ENCODE measurements around the gene ATP10A. TPM values are rescaled to one million over a fixed set of nuclear protein-coding genes. Genes with fewer than 3 reads are reported as not detected.
"Not testable (repeated sequence)": the region's sequence is repeated elsewhere in the genome, so short reads cannot be mapped to it uniquely, and the experiment has no call there.

ATP10A gene
- total RNA-seq, 1 donor from 2014 or later = 0.22 TPM

- no peak overlapping the region for H3K27ac Mint-ChIP-seq
- peak in 1 of 2 experiments; percentile 49 for DNase-seq (ENCODE audit: low spot score in 2 of 2, unreplicated experiment in 2 of 2)
These were observed 536 bp downstream of the ATP10A start for GRCh38 chr15:25862472-25863110.

GRCh38 chr15:25862071-25862471, 1.1 kb downstream of the ATP10A start:
- H3K9me3 Mint-ChIP-seq = no peaks in the 10 kb centered on the region
- no peak for DNase-seq (ENCODE audit: low spot score in 2 of 2, unreplicated experiment in 2 of 2)
- H3K4me3 Mint-ChIP-seq = peak overlapping the region; percentile 62
- no peaks in the 10 kb centered on the region for H3K36me3 Mint-ChIP-seq
- TF ChIP-seq CTCF (IDR thresholded peaks at IDR 0.05; ENCODE audit: unreplicated experiment) = no peak
- H3K27me3 Mint-ChIP-seq (ENCODE audit: low read depth) = peaks cover 92% of the 10 kb centered on the region
- H3K4me1 Mint-ChIP-seq = peaks cover 5% of the 10 kb centered on the region
- H3K27ac Mint-ChIP-seq = no peak overlapping the region

More at GRCh38 chr15:25862472-25863110, 536 bp downstream of the ATP10A start:
- Mint-ChIP-seq H3K4me1 (peaks cover 5% of the 10 kb centered on the region), H3K27me3 (ENCODE audit: low read depth) (peaks cover 91% of the 10 kb centered on the region), H3K9me3 (no peaks in the 10 kb centered on the region), H3K4me3 (peak overlapping the region; percentile 62), H3K36me3 (no peaks in the 10 kb centered on the region)
- TF ChIP-seq CTCF (IDR thresholded peaks at IDR 0.05; ENCODE audit: unreplicated experiment) = no peak

DNA sequence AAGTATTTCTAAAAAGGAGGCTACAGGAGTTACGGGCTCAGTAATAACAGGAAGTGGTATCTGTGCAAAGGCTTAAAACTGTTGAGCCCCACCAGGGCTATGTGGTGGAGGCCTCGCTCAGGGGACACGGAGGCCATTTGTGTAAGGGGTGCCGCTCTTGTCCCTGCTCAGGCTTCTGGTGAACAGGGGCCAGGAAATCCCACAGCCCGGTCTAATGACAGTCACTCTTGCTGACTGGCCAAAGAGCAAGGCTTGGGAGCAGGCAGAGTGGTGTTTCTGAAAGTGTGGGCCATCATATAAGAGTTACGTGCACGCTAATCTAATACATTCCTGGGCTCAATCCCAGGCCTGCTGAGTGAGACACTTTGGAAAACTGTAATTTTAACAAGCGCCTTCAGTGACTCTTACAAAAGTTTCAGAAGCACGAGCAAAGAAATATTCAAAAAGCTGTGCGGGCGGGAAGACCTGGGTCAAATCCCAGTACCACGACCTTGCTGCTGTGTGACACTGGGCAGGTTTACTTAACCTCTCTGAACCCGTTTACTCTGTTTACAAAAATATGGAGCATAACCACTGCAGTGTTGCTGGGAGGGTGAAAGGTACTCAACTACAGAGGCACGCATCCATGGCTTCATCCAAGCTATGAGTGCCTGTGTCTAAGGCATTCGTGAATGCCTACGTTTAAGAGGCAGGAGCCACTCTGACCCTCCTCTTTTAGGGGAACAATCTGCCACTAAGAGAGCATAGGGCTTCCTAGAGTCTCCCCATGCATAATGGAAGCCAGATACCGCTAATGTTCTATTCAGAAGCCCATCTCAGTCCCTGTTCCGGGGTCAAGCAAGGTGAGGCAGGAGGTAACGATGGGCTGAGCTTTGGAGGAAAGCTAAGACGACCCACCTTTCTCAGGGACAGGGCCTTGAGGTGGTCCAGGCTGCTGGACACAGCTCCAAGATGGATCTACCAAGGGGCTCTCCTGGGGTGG, 2.0 kb downstream of the ATP10A start:
- H3K4me3 Mint-ChIP-seq = peak overlapping the region; percentile 47
- DNase-seq (ENCODE audit: low spot score in 2 of 2, unreplicated experiment in 2 of 2) = no peak
- no peak for TF ChIP-seq CTCF (IDR thresholded peaks at IDR 0.05; ENCODE audit: unreplicated experiment)
- H3K4me1 Mint-ChIP-seq = peaks cover 5% of the 10 kb centered on the region
- no peaks in the 10 kb centered on the region for H3K9me3 Mint-ChIP-seq
- H3K27me3 Mint-ChIP-seq (ENCODE audit: low read depth) = peaks cover 84% of the 10 kb centered on the region
- no peak overlapping the region for H3K27ac Mint-ChIP-seq
- no peaks in the 10 kb centered on the region for H3K36me3 Mint-ChIP-seq

DNA sequence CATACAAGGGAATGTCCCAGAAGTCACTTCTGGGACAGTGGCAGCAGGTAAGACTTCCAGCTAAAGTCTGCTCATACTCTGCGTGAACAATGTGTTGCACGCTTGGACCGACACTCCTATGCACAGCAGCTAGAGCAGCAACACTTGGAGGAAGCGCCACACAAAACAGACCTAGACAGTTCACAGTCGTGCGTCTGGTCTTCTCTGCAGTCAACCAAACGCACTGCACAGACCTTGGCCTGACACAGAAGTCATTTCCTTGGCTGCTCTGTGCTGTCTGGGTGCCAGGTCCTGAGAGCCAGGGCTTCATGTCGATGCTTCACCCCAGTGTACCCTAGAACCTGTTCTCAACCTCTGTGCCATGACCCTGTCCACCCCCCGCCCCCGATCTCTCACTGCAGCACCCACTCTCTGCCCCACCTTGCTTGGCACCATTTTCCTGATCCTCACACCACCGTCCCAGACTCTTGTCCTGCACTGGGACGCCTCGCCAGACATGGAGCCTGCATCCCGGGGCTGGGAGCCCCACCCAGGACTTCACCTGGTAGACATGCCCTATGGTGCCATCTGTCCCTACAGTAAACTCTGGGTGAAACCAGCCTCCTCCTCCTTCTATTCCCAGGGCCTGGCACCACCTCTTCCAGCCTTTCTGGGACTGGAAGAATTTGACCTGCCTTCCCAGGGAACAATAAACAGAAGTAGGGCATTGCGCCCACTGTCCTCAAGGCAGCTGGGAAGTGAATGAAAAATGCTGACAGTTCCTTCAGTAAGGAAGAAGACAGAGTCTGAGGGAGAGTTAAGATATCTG, 3.1 kb downstream of the ATP10A start:
- no peak overlapping the region for H3K27ac Mint-ChIP-seq
- no peak for DNase-seq (ENCODE audit: low spot score in 2 of 2, unreplicated experiment in 2 of 2)
- peaks cover 5% of the 10 kb centered on the region for H3K4me1 Mint-ChIP-seq
- peaks cover 6% of the 10 kb centered on the region for H3K9me3 Mint-ChIP-seq
- TF ChIP-seq CTCF (IDR thresholded peaks at IDR 0.05; ENCODE audit: unreplicated experiment) = no peak
- no peak overlapping the region for H3K4me3 Mint-ChIP-seq
- no peaks in the 10 kb centered on the region for H3K36me3 Mint-ChIP-seq
- H3K27me3 Mint-ChIP-seq (ENCODE audit: low read depth) = peaks cover 73% of the 10 kb centered on the region

- no peak overlapping the region for H3K27ac Mint-ChIP-seq
These were observed 4.0 kb downstream of the ATP10A start for GRCh38 chr15:25858952-25859760.

DNA sequence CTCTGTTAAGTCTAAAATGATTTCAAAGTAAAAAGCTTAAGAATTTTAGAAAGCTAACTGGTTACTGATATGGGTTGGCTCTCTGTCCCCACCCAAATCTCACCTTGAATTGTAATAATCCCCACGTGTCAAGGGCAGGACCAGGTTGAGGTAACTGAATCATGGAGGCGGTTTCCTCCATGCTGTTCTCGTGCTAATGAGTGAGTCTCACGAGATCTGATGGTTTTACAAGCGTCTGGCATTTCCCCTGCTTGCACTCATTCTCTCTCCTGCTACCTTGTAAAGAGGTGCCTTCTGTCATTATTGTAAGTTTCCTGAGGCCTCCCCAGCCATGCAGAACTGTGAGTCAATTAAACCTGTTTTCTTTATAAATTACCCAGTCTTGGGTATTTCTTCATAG, 7.1 kb downstream of the ATP10A start:
- H3K9me3 Mint-ChIP-seq; H3K27ac Mint-ChIP-seq; H3K4me3 Mint-ChIP-seq; H3K4me1 Mint-ChIP-seq; DNase-seq (ENCODE audit: low spot score in 2 of 2, unreplicated experiment in 2 of 2); H3K36me3 Mint-ChIP-seq: not testable (repeated sequence)
- peaks cover 41% of the 10 kb centered on the region for H3K27me3 Mint-ChIP-seq (ENCODE audit: low read depth)

More at GRCh38 chr15:25858952-25859760, 4.0 kb downstream of the ATP10A start:
- peaks cover 5% of the 10 kb centered on the region for H3K4me1 Mint-ChIP-seq
- DNase-seq (ENCODE audit: low spot score in 2 of 2, unreplicated experiment in 2 of 2) = no peak
- H3K36me3 Mint-ChIP-seq = no peaks in the 10 kb centered on the region
- H3K4me3 Mint-ChIP-seq = no peak overlapping the region
- H3K9me3 Mint-ChIP-seq = peaks cover 6% of the 10 kb centered on the region
- peaks cover 64% of the 10 kb centered on the region for H3K27me3 Mint-ChIP-seq (ENCODE audit: low read depth)
- no peak for TF ChIP-seq CTCF (IDR thresholded peaks at IDR 0.05; ENCODE audit: unreplicated experiment)

Data from mesothelial cell of epicardium (in vitro differentiated cells).